AG09309 (cell line): ENCODE measurements around the gene ATXN2.
A peak's percentile ranks its signal among the peaks of the same experiment; 100 is the strongest.
"Not testable (repeated sequence)": the region's sequence is repeated elsewhere in the genome, so short reads cannot be mapped to it uniquely, and the experiment has no call there.

Experiments
- DNase-seq: peaks from one replicate; pipeline ENCODE4 v3.0.0-alpha.2; 2010; ENCODE audit warnings: low read depth
- H3K4me3 ChIP-seq: 2 replicates; pipeline ENCODE4 v1.5.1; 2011; ENCODE audit warnings: mild to moderate bottlenecking, low read depth, low read length, moderate library complexity; ENCODE audit not compliant: control insufficient read depth
- TF ChIP-seq, protein P1 (sequence below): IDR thresholded peaks from 2 replicates; pipeline ENCODE4 v1.5.1; 2011; ENCODE audit warnings: mild to moderate bottlenecking, low read depth, low read length, inconsistent platforms; ENCODE audit not compliant: insufficient read depth, control insufficient read depth; ENCODE audit errors: missing control alignments

Gene ATXN2

DNA sequence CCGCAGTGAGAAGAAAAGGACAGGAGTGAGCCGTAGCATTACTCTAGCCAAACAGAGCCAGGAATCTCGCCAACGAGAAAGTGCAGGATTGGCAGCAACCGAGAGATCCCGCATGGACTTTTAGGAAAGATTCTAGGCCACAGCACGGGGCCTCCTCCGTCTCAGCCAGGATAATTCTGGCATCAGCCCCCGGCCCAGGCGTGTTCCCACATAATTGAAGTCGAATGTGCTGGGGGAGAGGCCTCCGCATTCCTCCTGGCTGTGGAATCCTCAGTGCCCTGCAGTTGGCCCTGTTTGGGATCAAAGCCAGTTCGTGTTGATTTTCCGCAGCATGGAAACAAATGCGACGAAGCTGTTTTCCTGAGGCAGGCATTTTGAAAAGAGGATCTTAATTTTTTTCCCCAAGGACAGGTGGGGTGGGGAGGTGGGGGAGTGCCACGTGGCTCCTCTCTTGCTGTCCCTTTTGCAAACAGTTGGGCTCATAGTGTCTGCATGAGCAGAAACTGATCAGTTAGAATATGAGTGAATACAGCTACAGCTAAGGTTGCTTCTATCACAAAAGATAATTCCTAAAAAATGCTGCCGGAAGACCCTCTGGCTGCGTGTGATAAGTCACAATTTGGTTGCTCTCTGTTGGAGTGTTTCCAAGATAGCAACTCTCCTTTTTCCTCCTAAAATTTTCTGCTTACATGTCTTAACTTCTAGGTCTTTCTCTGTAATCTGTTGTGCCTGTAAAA is 37.3 kb upstream of the ATXN2 start:
- TF ChIP-seq, protein P1, sequence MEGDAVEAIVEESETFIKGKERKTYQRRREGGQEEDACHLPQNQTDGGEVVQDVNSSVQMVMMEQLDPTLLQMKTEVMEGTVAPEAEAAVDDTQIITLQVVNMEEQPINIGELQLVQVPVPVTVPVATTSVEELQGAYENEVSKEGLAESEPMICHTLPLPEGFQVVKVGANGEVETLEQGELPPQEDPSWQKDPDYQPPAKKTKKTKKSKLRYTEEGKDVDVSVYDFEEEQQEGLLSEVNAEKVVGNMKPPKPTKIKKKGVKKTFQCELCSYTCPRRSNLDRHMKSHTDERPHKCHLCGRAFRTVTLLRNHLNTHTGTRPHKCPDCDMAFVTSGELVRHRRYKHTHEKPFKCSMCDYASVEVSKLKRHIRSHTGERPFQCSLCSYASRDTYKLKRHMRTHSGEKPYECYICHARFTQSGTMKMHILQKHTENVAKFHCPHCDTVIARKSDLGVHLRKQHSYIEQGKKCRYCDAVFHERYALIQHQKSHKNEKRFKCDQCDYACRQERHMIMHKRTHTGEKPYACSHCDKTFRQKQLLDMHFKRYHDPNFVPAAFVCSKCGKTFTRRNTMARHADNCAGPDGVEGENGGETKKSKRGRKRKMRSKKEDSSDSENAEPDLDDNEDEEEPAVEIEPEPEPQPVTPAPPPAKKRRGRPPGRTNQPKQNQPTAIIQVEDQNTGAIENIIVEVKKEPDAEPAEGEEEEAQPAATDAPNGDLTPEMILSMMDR, result no peak
- H3K4me3 ChIP-seq, result no peak overlapping the region
- peak; percentile 24 for DNase-seq

DNA sequence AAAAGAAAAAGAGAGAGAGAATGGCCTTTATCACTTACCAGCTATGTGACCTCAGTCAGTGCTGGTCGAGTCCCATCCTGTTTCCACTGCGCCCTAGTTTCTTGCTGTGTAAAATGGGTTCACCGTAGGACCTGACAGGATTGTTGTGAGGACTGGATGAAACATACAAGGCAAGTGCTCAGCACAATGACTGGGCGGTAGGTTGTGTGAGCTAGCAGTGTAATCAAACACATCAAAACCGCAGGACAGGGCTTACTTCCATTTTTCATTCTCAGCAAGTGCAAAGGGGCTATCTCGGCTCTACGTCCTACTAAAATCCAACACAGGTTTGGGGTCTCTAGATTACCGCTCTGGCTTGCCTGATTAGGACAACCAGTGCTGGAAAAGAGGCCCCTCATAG is 36.4 kb upstream of the ATXN2 start:
- no peak overlapping the region for H3K4me3 ChIP-seq
- DNase-seq, result no peak
- TF ChIP-seq, protein P1, result no peak

DNA sequence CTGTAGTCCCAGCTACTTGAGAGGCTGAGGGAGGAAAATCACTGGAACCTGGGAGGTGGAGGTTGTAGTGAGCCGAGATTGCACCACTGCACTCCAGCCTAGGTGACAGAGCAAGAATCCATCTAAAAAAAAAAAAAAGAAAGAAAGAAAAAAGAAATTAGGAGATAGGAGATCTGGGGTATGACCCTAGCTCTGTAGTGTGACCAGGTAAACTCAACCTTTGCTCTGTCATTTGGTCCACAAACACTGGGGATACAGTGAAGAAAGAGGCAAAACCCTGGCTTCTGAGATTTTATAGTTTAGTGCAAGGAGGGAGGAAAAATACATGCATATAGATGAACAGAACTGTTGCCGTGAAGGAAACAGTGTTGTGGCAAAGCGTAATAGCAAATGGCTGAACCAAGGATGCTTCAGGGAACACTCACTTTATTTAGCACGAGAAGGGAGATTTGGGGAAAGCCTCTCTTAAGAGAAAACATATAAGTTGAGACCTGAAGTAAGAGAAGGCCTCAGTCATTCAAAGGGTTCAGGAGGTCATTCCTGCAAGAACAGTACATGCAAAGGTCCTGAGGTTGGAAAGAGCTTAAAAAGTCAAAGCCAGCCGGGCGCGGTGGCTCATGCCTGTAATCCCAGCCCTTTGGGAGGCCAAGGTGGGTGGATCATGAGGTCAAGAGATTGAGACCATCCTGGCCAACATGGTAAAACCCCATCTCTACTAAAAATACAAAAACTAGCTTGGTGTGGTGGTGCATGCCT is 29.6 kb upstream of the ATXN2 start:
- TF ChIP-seq, protein P1, result no peak
- H3K4me3 ChIP-seq, result no peak overlapping the region
- no peak for DNase-seq

DNA sequence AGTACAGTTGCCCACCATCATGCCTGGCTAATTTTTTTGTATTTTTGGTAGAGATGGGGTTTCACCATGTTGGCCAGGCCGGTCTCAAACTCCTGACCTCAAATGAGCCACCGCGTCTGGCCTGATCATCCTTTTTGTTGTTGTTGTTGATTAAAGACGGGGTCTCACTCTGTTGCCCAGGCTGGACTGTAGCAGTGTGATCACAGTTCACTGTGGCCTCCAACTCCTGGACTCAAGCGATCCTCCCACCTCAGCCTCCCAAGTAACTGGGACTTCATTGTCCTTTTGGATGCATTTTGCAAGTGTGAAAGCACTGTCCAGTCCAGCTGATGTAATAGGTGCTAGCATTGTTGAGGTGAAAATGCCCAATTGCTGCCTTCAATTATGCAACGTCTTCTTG is 27.1 kb upstream of the ATXN2 start:
- no peak overlapping the region for H3K4me3 ChIP-seq
- TF ChIP-seq, protein P1, result no peak
- DNase-seq, result no peak

DNA sequence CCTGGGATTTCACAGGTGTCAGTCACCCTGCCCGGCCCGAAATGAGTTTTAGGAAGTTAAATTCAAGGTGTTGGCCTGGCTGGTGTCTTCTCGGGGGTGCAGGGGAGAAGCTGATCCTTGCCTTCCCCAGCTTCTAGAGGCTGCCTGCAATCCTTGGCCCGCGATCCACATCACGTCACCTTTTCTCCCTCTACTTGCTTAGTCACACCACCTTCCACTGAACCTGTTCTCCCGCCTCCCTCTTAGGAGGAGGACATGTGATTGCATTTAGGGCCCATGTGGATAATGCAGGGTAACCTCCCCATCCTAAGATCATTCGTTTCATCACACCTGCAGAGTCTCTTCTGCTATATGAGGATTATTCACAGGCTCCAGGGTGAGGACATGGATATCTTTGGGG is 25.4 kb upstream of the ATXN2 start:
- TF ChIP-seq, protein P1, result no peak
- DNase-seq, result no peak
- H3K4me3 ChIP-seq, result no peak overlapping the region

DNA sequence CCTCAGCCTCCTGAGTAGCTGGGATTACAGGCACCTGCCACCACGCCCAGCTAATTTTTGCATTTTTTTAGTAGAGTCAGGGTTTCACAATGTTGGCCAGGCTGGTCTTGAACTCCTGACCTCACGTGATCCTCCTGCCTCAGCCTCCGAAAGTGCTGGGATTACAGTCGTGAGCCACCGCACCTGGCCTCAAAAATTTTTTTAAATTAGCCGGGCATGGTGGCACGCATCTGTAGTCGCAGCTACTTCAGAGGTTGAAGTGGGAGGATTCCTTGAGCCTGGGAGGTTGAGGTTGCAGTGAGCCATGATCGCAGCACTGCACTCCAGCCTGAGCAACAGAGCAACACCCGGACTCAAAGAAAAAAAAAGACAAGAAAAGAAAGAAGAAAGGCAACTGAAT is 18.7 kb upstream of the ATXN2 start:
- H3K4me3 ChIP-seq, DNase-seq: not testable (repeated sequence)

DNA sequence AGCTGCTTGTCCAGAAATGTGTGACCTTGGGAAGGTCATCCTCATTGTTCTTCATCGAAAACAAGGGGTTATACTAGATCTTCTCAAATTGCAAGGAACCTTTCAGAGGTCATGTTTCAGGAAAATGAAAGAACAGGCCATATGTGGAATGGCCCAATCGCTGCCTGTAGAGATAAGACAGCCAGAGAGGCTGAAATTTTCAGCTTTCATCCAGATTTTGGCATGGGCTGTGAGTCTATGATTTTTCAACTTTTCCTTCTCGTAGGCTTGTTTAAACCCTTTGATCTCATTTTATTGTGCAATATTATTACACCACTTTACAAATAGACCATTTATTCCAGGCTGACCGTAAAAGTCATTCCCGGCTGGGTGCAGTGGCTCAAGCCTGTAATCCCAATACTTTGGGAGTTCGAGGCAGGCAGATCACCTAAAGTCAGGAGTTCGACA is 17.1 kb upstream of the ATXN2 start:
- no peak for DNase-seq

More for the DNA sequence above, 17.1 kb upstream of the ATXN2 start:
- TF ChIP-seq, protein P1, result no peak
- no peak overlapping the region for H3K4me3 ChIP-seq
